Measurements from ENCODE around the gene NEUROG3. TPM values are rescaled to one million over a fixed set of nuclear protein-coding genes. Genes with fewer than 3 reads are reported as not detected.

The NEUROG3 gene
- total and polyA plus RNA-seq, 2 of the 8 experiments (the other 6 are each of a cell fraction or from before 2014, with no cell fraction given) = 0.45 TPM; not detected in 1

- TF ChIP-seq, protein P1, sequence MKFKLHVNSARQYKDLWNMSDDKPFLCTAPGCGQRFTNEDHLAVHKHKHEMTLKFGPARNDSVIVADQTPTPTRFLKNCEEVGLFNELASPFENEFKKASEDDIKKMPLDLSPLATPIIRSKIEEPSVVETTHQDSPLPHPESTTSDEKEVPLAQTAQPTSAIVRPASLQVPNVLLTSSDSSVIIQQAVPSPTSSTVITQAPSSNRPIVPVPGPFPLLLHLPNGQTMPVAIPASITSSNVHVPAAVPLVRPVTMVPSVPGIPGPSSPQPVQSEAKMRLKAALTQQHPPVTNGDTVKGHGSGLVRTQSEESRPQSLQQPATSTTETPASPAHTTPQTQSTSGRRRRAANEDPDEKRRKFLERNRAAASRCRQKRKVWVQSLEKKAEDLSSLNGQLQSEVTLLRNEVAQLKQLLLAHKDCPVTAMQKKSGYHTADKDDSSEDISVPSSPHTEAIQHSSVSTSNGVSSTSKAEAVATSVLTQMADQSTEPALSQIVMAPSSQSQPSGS (IDR thresholded peaks at IDR 0.05; ENCODE audit: low read length) = no peak
- TF ChIP-seq BACH1 (IDR thresholded peaks at IDR 0.05; ENCODE audit: low read length) = no peak
- no peak for TF ChIP-seq EP300 (IDR thresholded peaks at IDR 0.05; ENCODE audit: borderline replicate concordance in 1 of 2, low read depth in 2 of 2, low read length in 2 of 2)
These were observed 23.3 kb downstream of the NEUROG3 start (continued) for GRCh38 chr10:69549959-69550358.
